CD14-positive monocyte (primary cell): ENCODE measurements around the gene CREB3L1. TPM values are rescaled to one million over a fixed set of nuclear protein-coding genes. Genes with fewer than 3 reads are reported as not detected.

Source experiments
- DNase-seq, 3 donors: peaks; one replicate each; pipeline ENCODE4 v3.0.0-alpha.2; 2011 to 2022
- H2AFZ ChIP-seq: 2 replicates; pipeline ENCODE4 v1.6.0; 2012; ENCODE audit warnings: mild to moderate bottlenecking, low read depth, low read length, inconsistent platforms; ENCODE audit not compliant: insufficient read depth, poor library complexity, severe bottlenecking
- H3K27ac ChIP-seq, 2 donors: 1 replicate in 1 of 2; 2 replicates in 1 of 2; pipeline ENCODE4 v1.5.1; 2012 to 2013; ENCODE audit warnings: low read length in 2 of 2, control low read depth in 1 of 2, inconsistent platforms in 1 of 2, low read depth in 1 of 2, mild to moderate bottlenecking in 1 of 2
- H3K27me3 ChIP-seq, 2 donors: one replicate each; pipeline versions ENCODE4 v1.6.0 to v1.6.1; 2011 to 2013; ENCODE audit warnings: low read length in 2 of 2; ENCODE audit not compliant: control insufficient read depth in 2 of 2, insufficient read depth in 2 of 2
- H3K36me3 ChIP-seq, 2 donors: replicated peaks in 1 of 2; 1 replicate in 1 of 2; 2 replicates in 1 of 2; pipeline versions ENCODE4 v1.5.1 to v1.6.1; 2012 to 2013; ENCODE audit warnings: low read length in 2 of 2, control low read depth in 1 of 2, inconsistent platforms in 1 of 2, mild to moderate bottlenecking in 1 of 2; ENCODE audit not compliant: insufficient read depth in 2 of 2, control insufficient read depth in 1 of 2
- H3K4me1 ChIP-seq, 2 donors: 1 replicate in 1 of 2; 2 replicates in 1 of 2; pipeline versions ENCODE4 v1.5.1 to v1.6.1; 2012 to 2013; ENCODE audit warnings: low read length in 2 of 2, control low read depth in 1 of 2, inconsistent platforms in 1 of 2, mild to moderate bottlenecking in 1 of 2, moderate library complexity in 1 of 2; ENCODE audit not compliant: insufficient read depth in 2 of 2, control insufficient read depth in 1 of 2
- H3K4me2 ChIP-seq: replicated peaks from 2 replicates; pipeline ENCODE3; 2012; ENCODE audit warnings: low read length, moderate library complexity, mild to moderate bottlenecking; ENCODE audit not compliant: poor library complexity, severe bottlenecking; ENCODE audit errors: extremely low read depth
- H3K4me3 ChIP-seq, 3 experiments: fragments of 200-600 bp in 1 of 3; sonication (generic) in 1 of 3; replicated peaks in 1 of 3; 1 replicate in 2 of 3; 2 replicates in 1 of 3; pipeline ENCODE4 v1.5.1; 2011 to 2013; ENCODE audit warnings: low read length in 3 of 3, mild to moderate bottlenecking in 3 of 3, control low read depth in 2 of 3, low read depth in 2 of 3, inconsistent platforms in 1 of 3, moderate library complexity in 1 of 3
- H3K79me2 ChIP-seq: 2 replicates; pipeline ENCODE4 v1.6.0; 2012; ENCODE audit warnings: mild to moderate bottlenecking, control low read depth, inconsistent platforms, low read length, moderate library complexity; ENCODE audit not compliant: insufficient read depth
- H3K9ac ChIP-seq: 2 replicates; pipeline ENCODE4 v1.6.0; 2017; ENCODE audit warnings: low read length, mild to moderate bottlenecking; ENCODE audit not compliant: insufficient read depth, poor library complexity, severe bottlenecking
- H3K9me3 ChIP-seq, 2 donors: replicated peaks in 1 of 2; 1 replicate in 1 of 2; 2 replicates in 1 of 2; pipeline versions ENCODE4 v1.5.1 to v1.6.1; 2012 to 2013; ENCODE audit warnings: low read length in 2 of 2, control low read depth in 1 of 2; ENCODE audit not compliant: control insufficient read depth in 1 of 2, insufficient read depth in 1 of 2
- H4K20me1 ChIP-seq: 2 replicates; pipeline ENCODE4 v1.6.0; 2012; ENCODE audit warnings: mild to moderate bottlenecking, low read length, control low read depth, moderate library complexity; ENCODE audit not compliant: insufficient read depth
- H3K27ac Mint-ChIP-seq, 7 donors: one replicate each; pipeline ENCODE4 v1.8.0; 2020; ENCODE audit warnings: mild to moderate bottlenecking in 7 of 7, mixed read lengths in 7 of 7, moderate library complexity in 6 of 7, inconsistent platforms in 2 of 7
- H3K27me3 Mint-ChIP-seq, 3 donors: one replicate each; pipeline ENCODE4 v1.8.0; 2021 to 2022; ENCODE audit warnings: low read depth in 3 of 3, mild to moderate bottlenecking in 3 of 3, mixed read lengths in 3 of 3, moderate library complexity in 3 of 3, inconsistent platforms in 1 of 3
- H3K36me3 Mint-ChIP-seq, 2 donors: one replicate each; pipeline ENCODE4 v1.8.0; 2020; ENCODE audit warnings: mixed read lengths in 2 of 2, inconsistent platforms in 1 of 2, mild to moderate bottlenecking in 1 of 2
- H3K4me1 Mint-ChIP-seq: one replicate; pipeline ENCODE4 v1.8.0; 2020; ENCODE audit warnings: mild to moderate bottlenecking, mixed read lengths
- H3K4me3 Mint-ChIP-seq, 2 donors: one replicate each; pipeline ENCODE4 v1.8.0; 2020; ENCODE audit warnings: mild to moderate bottlenecking in 2 of 2, mixed read lengths in 2 of 2, moderate library complexity in 1 of 2
- H3K9me3 Mint-ChIP-seq, 7 donors: one replicate each; pipeline ENCODE4 v1.8.0; 2020 to 2022; ENCODE audit warnings: mixed read lengths in 7 of 7, mild to moderate bottlenecking in 6 of 7, moderate library complexity in 6 of 7, inconsistent platforms in 2 of 7
- WGBS: methylation state at CpG from one replicate; pipeline ENCODE4 v1.1.5; 2013; ENCODE audit warnings: missing lambda C conversion rate; ENCODE audit not compliant: insufficient coverage; 5-methylcytosine and 5-hydroxymethylcytosine counted together
- intact Hi-C, 2 donors: fragments of 100-400 bp; cut with micrococcal nuclease; formaldehyde crosslinking; loops; one replicate each; pipeline versions ENCODE4 v1.15.0 to v1.15.1; 2023
- polyA plus RNA-seq, 3 donors: library from polyadenylated mRNA; depleted of rRNA in 1 of 3; unstranded in 2 of 3; stranded (reverse) in 1 of 3; fragments of 300-500 nt in 2 of 3; fragments of >200 nt in 1 of 3; fragmentation: Illumina TruSeq in 2 of 3; gene quantifications; 1 replicate in 2 of 3; 2 replicates in 1 of 3; pipeline ENCODE4 v1.2.3, GENCODE V29; 2012 to 2021
- TF ChIP-seq, protein P1 (sequence below): fragments of 200-600 bp; IDR thresholded peaks from one replicate; pipeline ENCODE4 v1.8.0; 2022; ENCODE audit warnings: antibody characterized with exemption, mild to moderate bottlenecking

Gene CREB3L1
- polyA plus RNA-seq, 3 donors = not detected

DNA sequence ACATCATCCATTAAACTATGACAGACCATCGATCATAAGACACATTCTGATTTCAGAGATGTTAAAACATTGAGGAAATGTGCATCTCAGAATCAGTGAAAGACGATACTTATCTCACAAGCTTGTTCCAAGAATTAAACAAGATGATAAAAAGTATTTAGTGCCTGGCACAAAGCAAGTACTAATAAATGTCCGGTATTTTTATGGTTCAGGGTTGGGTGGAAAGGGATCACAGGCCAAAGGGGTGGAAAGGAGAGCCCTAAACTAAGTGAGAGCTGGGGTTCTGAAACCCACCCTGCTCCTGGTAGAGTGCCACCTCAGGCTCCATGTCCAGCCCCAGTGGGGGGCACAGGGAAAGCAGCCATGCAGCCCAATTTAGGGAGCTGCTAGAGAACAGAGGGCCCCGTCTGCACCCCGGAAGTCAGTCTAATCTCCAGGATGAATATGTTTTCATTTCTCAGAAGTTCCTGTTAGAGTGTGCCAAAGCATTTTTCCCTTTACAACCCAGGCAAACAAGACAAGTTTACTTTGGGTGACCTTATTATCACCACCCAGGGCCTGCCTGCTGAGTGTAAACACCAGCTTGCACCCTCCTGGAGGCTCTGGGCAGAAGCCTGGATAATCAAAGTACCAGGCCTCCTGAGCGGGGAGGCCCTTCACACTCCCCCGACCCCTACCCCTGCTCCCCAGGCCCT, 3.8 kb upstream of the CREB3L1 start:
- H3K27ac Mint-ChIP-seq = peak overlapping the region in 1 of 7 donors; percentile 32
- Histone ChIP-seq H3K79me2 (no peaks in the 10 kb centered on the region), H3K36me3 (no peaks in the 10 kb centered on the region), H4K20me1 (no peaks in the 10 kb centered on the region), H3K4me1 (peaks cover 10 to 16% of the 10 kb centered on the region in 2 donors), H3K9ac (no peak overlapping the region), H3K27me3 (peaks cover 18 to 24% of the 10 kb centered on the region in 2 donors), H3K4me3 (no peak overlapping the region), H3K9me3 (no peaks in the 10 kb centered on the region), H3K4me2 (no peak overlapping the region), H3K27ac (no peak overlapping the region), H2AFZ (no peak overlapping the region)
- H3K27me3 Mint-ChIP-seq = peaks cover 31 to 33% (median 32%) of the 10 kb centered on the region in 3 donors
- 93% methylated on average over 3 of the region's 7 CpGs for WGBS
- intact Hi-C loops = no loop called here
- DNase-seq = no peak
- TF ChIP-seq, protein P1, sequence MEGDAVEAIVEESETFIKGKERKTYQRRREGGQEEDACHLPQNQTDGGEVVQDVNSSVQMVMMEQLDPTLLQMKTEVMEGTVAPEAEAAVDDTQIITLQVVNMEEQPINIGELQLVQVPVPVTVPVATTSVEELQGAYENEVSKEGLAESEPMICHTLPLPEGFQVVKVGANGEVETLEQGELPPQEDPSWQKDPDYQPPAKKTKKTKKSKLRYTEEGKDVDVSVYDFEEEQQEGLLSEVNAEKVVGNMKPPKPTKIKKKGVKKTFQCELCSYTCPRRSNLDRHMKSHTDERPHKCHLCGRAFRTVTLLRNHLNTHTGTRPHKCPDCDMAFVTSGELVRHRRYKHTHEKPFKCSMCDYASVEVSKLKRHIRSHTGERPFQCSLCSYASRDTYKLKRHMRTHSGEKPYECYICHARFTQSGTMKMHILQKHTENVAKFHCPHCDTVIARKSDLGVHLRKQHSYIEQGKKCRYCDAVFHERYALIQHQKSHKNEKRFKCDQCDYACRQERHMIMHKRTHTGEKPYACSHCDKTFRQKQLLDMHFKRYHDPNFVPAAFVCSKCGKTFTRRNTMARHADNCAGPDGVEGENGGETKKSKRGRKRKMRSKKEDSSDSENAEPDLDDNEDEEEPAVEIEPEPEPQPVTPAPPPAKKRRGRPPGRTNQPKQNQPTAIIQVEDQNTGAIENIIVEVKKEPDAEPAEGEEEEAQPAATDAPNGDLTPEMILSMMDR = no peak
- H3K4me1 Mint-ChIP-seq = peaks cover 13% of the 10 kb centered on the region
- peaks cover 0 to 8% (median 0%) of the 10 kb centered on the region in 7 donors for H3K9me3 Mint-ChIP-seq
- H3K4me3 Mint-ChIP-seq = no peak overlapping the region
- peaks cover 0 to 3% of the 10 kb centered on the region in 2 donors for H3K36me3 Mint-ChIP-seq

DNA sequence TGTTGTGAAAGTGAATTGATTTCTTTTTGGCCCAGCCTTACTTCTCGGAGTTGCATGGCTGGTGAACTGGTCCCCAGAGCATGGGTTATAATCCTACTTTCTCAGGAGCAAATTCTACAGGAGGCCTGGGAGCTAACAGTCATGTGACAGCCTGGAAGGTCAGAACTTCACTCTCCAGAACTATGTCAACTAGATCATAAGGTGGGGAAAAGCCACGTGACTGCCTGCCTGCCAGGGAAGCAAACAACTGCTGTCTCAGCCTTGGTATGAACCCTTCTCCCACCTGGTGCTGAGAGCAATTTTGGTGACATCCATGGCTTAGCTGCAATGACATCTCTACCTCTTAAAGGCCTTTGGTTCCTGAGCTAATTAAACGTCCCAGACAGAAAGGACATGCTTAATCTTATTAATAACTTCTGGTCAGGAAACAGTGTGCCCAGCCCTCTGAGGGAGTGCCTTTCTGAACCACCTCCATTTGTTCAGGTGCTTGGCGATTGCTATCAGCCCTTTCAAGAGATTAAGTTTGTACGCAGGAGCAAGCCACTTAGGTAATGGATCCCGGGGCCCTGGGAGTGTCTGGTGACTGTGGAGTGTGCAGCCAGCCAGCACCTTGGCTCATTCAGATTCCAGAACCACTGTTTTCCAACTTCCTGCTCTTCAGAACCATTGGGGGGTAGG, 1.4 kb upstream of the CREB3L1 start:
- no peaks in the 10 kb centered on the region for H3K79me2 ChIP-seq
- peaks cover 0 to 10% (median 0%) of the 10 kb centered on the region in 7 donors for H3K9me3 Mint-ChIP-seq
- H3K4me2 ChIP-seq = no peak overlapping the region
- DNase-seq = no peak
- peaks cover 27 to 45% of the 10 kb centered on the region in 2 donors for H3K27me3 ChIP-seq
- H3K36me3 Mint-ChIP-seq = peaks cover 0 to 3% of the 10 kb centered on the region in 2 donors
- H3K4me1 ChIP-seq = peaks cover 10 to 16% of the 10 kb centered on the region in 2 donors
- H3K4me3 Mint-ChIP-seq = peak overlapping the region in 1 of 2 donors; percentile 80
- peaks cover 13% of the 10 kb centered on the region for H3K4me1 Mint-ChIP-seq
- H4K20me1 ChIP-seq = no peaks in the 10 kb centered on the region
- no peak overlapping the region for H3K27ac ChIP-seq
- no peak overlapping the region for H3K4me3 ChIP-seq
- H3K36me3 ChIP-seq = no peaks in the 10 kb centered on the region
- no peak overlapping the region for H3K9ac ChIP-seq
- H3K27ac Mint-ChIP-seq = peak overlapping the region in 1 of 7 donors; percentile 28
- H2AFZ ChIP-seq = no peak overlapping the region
- intact Hi-C loops = no loop called here
- WGBS = 63% methylated on average over 2 of the region's 6 CpGs
- TF ChIP-seq, protein P1 = no peak
- no peaks in the 10 kb centered on the region for H3K9me3 ChIP-seq
- H3K27me3 Mint-ChIP-seq = peaks cover 47 to 55% (median 50%) of the 10 kb centered on the region in 3 donors
